GM12875 (cell line): ENCODE measurements around the gene DNAJC11.
"Not testable (repeated sequence)": the region's sequence is repeated elsewhere in the genome, so short reads cannot be mapped to it uniquely, and the experiment has no call there.

Source experiments
- H3K4me3 ChIP-seq: one replicate; pipeline ENCODE4 v1.5.1; 2011; ENCODE audit warnings: low read depth, low read length, control low read depth
- TF ChIP-seq, protein P1 (sequence below): IDR thresholded peaks from 2 replicates; pipeline ENCODE4 v1.5.1; 2011; ENCODE audit warnings: low read depth, mild to moderate bottlenecking, control low read depth, inconsistent platforms, low read length, moderate library complexity, borderline replicate concordance; ENCODE audit not compliant: insufficient read depth

DNAJC11 gene

GRCh38 chr1:6667139-6667538, 34.5 kb downstream of the DNAJC11 start:
- H3K4me3 ChIP-seq, result no peak overlapping the region
- TF ChIP-seq, protein P1, sequence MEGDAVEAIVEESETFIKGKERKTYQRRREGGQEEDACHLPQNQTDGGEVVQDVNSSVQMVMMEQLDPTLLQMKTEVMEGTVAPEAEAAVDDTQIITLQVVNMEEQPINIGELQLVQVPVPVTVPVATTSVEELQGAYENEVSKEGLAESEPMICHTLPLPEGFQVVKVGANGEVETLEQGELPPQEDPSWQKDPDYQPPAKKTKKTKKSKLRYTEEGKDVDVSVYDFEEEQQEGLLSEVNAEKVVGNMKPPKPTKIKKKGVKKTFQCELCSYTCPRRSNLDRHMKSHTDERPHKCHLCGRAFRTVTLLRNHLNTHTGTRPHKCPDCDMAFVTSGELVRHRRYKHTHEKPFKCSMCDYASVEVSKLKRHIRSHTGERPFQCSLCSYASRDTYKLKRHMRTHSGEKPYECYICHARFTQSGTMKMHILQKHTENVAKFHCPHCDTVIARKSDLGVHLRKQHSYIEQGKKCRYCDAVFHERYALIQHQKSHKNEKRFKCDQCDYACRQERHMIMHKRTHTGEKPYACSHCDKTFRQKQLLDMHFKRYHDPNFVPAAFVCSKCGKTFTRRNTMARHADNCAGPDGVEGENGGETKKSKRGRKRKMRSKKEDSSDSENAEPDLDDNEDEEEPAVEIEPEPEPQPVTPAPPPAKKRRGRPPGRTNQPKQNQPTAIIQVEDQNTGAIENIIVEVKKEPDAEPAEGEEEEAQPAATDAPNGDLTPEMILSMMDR, result no peak

DNA sequence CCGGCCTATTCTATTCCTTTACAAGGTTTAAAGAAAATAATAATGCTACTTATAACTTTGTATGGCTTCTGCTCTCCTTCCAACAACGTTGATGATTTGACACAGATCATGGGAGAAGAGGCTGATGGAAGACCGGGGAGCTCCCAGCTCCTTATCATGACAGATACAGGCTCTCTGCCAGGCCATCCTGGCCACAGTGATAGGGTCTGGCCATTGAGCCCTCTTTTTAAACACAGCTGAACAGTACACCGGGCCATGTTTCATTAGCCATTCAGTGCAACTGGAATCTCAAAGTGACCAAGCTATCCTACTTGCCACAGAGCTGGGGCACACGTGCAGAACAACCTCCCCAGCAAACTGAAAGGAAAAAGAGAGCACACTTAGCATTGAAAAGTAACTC, 34.9 kb downstream of the DNAJC11 start:
- TF ChIP-seq, protein P1, result no peak
- H3K4me3 ChIP-seq, result no peak overlapping the region

DNA sequence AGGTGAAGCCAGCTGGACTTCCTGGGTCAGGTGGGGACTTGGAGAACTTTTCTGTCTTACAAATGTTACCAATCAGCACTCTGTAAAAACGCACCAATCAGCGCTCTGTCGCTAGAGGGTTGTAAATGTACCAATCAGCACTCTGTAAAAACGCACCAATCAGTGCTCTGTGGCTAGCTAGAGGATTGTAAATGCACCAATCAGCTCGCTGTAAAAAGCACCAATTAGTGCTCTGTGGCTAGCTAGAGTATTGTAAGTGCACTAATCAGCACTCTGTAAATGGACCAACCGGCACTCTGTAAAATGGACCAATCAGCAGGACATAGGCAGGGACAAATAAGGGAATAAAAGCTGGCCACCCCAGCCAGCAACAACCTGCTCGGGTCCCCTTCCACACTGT, 39.1 kb downstream of the DNAJC11 start:
- H3K4me3 ChIP-seq, result not testable (repeated sequence)

- no peak overlapping the region for H3K4me3 ChIP-seq
- TF ChIP-seq, protein P1, result no peak
These were observed 41.1 kb downstream of the DNAJC11 start for GRCh38 chr1:6660415-6661049.

DNA sequence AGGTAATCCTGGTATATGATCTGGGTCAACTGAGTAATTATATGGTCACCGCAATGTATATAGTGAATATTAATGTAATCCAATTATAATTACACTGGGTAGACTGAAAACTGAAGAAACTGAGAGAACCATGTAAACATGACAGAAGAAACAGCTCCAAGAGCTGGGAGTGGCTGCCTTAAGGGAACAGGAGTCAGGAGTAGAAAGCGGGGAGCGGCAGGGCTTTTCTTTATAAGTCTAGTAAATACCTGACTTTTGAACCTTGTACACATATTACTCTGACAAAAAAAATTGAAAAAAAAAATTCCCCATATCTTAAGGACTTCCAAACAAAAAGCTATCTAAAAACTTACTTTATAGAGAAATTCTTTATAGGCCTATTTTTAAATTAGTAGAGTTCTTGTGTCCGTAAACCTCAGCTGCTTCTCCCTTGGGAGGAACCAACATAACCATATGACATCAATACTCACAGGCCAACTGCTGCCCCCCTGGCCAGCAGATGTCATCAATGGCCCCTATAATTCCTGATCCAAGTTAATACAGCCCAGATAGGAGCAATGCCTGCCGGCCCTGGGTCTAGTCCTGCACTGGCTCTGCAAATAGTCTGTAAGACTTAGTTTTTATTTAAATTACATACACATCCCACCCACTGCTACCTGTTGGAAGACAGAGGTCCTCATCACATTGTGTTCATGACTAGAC, 43.1 kb downstream of the DNAJC11 start:
- H3K4me3 ChIP-seq, result no peak overlapping the region
- TF ChIP-seq, protein P1, result no peak

- no peak overlapping the region for H3K4me3 ChIP-seq
- TF ChIP-seq, protein P1, result no peak
These were observed 44.5 kb downstream of the DNAJC11 start for GRCh38 chr1:6657138-6657537.

- TF ChIP-seq, protein P1, result no peak
- H3K4me3 ChIP-seq, result no peak overlapping the region
These were observed 48.0 kb downstream of the DNAJC11 start for GRCh38 chr1:6653436-6654290.
